SK-N-SH (cell line): ENCODE results near the gene ATPAF2.

ENCODE experiments used
- EZH2phosphoT487 ChIP-seq: fragments of 200-600 bp; sonication (generic); IDR thresholded peaks from 2 replicates; pipeline ENCODE4 v1.6.1; 2017; ENCODE audit warnings: low read depth, mixed run types, mild to moderate bottlenecking, antibody characterized with exemption, moderate library complexity, borderline replicate concordance
- MXI1 ChIP-seq: IDR thresholded peaks from 2 replicates; pipeline ENCODE4 v1.6.1; 2012; ENCODE audit warnings: mild to moderate bottlenecking, low read depth, low read length, improper control_type of control experiment
- POLR2AphosphoS5 ChIP-seq: IDR thresholded peaks from 2 replicates; pipeline ENCODE4 v1.6.1; 2012; ENCODE audit warnings: low read depth, low read length
- SIN3A ChIP-seq: IDR thresholded peaks from 2 replicates; pipeline ENCODE4 v1.6.1; 2012; ENCODE audit warnings: low read depth, mild to moderate bottlenecking, low read length, moderate library complexity, borderline replicate concordance
- TAF1 ChIP-seq: IDR thresholded peaks from 2 replicates; pipeline ENCODE4 v1.6.1; 2012; ENCODE audit warnings: low read depth, mild to moderate bottlenecking, low read length, moderate library complexity, borderline replicate concordance
- TF ChIP-seq, protein P1 (sequence below): IDR thresholded peaks from 2 replicates; pipeline ENCODE4 v1.6.1; 2012; ENCODE audit warnings: mild to moderate bottlenecking, low read depth, low read length, moderate library complexity
- TF ChIP-seq, protein P2 (sequence below): IDR thresholded peaks from 2 replicates; pipeline ENCODE4 v1.4.0; 2012; ENCODE audit warnings: low read depth
- TF ChIP-seq, protein P3 (sequence below): fragments of 200-600 bp; sonication (generic); IDR thresholded peaks from 2 replicates; pipeline ENCODE4 v1.6.1; 2017; ENCODE audit warnings: antibody characterized with exemption, mild to moderate bottlenecking, moderate library complexity
- TF ChIP-seq, protein P4 (sequence below): IDR thresholded peaks from 2 replicates; pipeline ENCODE4; 2012
- TF ChIP-seq, protein P5 (sequence below): fragments of 150-350 bp; IDR thresholded peaks from 2 replicates; pipeline ENCODE4 v1.6.1; 2017; ENCODE audit warnings: antibody characterized with exemption, low read length, low read depth, borderline replicate concordance

DNA sequence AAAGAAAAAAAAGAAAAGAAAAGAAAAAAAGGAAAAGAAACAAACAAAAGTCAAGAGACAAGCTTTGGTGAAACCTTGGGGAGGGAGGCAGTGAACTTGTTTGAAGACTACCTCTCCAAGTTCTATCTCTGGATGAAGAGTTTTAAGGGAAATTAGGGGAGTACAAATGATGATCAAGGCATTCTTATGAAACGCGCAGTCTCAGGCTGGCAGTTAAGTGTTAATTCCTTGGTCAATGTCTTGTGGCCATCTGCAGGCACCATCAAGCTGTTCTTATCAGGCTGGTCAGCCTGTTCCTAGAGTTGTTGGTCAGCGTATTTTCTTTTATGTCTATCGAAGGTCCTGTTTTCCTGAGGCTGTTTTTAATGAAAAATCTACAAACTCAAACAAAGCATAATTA lies 40.6 kb upstream of the ATPAF2 start:
- TF ChIP-seq, protein P1, sequence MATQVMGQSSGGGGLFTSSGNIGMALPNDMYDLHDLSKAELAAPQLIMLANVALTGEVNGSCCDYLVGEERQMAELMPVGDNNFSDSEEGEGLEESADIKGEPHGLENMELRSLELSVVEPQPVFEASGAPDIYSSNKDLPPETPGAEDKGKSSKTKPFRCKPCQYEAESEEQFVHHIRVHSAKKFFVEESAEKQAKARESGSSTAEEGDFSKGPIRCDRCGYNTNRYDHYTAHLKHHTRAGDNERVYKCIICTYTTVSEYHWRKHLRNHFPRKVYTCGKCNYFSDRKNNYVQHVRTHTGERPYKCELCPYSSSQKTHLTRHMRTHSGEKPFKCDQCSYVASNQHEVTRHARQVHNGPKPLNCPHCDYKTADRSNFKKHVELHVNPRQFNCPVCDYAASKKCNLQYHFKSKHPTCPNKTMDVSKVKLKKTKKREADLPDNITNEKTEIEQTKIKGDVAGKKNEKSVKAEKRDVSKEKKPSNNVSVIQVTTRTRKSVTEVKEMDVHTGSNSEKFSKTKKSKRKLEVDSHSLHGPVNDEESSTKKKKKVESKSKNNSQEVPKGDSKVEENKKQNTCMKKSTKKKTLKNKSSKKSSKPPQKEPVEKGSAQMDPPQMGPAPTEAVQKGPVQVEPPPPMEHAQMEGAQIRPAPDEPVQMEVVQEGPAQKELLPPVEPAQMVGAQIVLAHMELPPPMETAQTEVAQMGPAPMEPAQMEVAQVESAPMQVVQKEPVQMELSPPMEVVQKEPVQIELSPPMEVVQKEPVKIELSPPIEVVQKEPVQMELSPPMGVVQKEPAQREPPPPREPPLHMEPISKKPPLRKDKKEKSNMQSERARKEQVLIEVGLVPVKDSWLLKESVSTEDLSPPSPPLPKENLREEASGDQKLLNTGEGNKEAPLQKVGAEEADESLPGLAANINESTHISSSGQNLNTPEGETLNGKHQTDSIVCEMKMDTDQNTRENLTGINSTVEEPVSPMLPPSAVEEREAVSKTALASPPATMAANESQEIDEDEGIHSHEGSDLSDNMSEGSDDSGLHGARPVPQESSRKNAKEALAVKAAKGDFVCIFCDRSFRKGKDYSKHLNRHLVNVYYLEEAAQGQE, result no peak
- TF ChIP-seq TAF1, result no peak
- TF ChIP-seq SIN3A, result no peak
- TF ChIP-seq POLR2AphosphoS5, result no peak
- no peak for TF ChIP-seq MXI1
- TF ChIP-seq, protein P2, sequence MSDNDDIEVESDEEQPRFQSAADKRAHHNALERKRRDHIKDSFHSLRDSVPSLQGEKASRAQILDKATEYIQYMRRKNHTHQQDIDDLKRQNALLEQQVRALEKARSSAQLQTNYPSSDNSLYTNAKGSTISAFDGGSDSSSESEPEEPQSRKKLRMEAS, result no peak
- TF ChIP-seq, protein P3, sequence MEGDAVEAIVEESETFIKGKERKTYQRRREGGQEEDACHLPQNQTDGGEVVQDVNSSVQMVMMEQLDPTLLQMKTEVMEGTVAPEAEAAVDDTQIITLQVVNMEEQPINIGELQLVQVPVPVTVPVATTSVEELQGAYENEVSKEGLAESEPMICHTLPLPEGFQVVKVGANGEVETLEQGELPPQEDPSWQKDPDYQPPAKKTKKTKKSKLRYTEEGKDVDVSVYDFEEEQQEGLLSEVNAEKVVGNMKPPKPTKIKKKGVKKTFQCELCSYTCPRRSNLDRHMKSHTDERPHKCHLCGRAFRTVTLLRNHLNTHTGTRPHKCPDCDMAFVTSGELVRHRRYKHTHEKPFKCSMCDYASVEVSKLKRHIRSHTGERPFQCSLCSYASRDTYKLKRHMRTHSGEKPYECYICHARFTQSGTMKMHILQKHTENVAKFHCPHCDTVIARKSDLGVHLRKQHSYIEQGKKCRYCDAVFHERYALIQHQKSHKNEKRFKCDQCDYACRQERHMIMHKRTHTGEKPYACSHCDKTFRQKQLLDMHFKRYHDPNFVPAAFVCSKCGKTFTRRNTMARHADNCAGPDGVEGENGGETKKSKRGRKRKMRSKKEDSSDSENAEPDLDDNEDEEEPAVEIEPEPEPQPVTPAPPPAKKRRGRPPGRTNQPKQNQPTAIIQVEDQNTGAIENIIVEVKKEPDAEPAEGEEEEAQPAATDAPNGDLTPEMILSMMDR, result no peak
- TF ChIP-seq, protein P4, sequence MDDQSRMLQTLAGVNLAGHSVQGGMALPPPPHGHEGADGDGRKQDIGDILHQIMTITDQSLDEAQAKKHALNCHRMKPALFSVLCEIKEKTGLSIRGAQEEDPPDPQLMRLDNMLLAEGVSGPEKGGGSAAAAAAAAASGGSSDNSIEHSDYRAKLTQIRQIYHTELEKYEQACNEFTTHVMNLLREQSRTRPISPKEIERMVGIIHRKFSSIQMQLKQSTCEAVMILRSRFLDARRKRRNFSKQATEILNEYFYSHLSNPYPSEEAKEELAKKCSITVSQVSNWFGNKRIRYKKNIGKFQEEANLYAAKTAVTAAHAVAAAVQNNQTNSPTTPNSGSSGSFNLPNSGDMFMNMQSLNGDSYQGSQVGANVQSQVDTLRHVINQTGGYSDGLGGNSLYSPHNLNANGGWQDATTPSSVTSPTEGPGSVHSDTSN, result no peak
- TF ChIP-seq, protein P5, sequence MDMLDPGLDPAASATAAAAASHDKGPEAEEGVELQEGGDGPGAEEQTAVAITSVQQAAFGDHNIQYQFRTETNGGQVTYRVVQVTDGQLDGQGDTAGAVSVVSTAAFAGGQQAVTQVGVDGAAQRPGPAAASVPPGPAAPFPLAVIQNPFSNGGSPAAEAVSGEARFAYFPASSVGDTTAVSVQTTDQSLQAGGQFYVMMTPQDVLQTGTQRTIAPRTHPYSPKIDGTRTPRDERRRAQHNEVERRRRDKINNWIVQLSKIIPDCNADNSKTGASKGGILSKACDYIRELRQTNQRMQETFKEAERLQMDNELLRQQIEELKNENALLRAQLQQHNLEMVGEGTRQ, result no peak
- TF ChIP-seq EZH2phosphoT487, result no peak
